Psoas muscle (tissue), 8 donors: ENCODE measurements around the gene CFD. TPM values are rescaled to one million over a fixed set of nuclear protein-coding genes. Genes with fewer than 3 reads are reported as not detected.
"Not testable (repeated sequence)": the region's sequence is repeated elsewhere in the genome, so short reads cannot be mapped to it uniquely, and the experiment has no call there.

Source experiments
- ATAC-seq, 4 donors: fragments of 200-7000 bp; cut with Tn5 transposase; one replicate each; pipeline ENCODE4 v1.9.1; 2020; ENCODE audit warnings: moderate library complexity in 3 of 4, mild to moderate bottlenecking in 2 of 4
- DNase-seq, 2 donors: peaks; one replicate each; pipeline ENCODE4 v3.0.0-alpha.2; 2020
- H3K27ac ChIP-seq: fragments of 200-600 bp; one replicate; pipeline ENCODE4 v1.8.0; 2022
- H3K27me3 ChIP-seq, 3 donors: fragments of 200-600 bp in 1 of 3; one replicate each; pipeline versions ENCODE4 v1.6.1 to v1.8.0; 2013 to 2022; ENCODE audit warnings: low read length in 2 of 3, mild to moderate bottlenecking in 2 of 3, moderate library complexity in 1 of 3; ENCODE audit not compliant: insufficient read depth in 3 of 3
- H3K36me3 ChIP-seq, 2 donors: fragments of 200-600 bp in 1 of 2; one replicate each; pipeline versions ENCODE4 v1.6.1 to v1.8.0; 2013 to 2022; ENCODE audit warnings: low read depth in 1 of 2, mild to moderate bottlenecking in 1 of 2, moderate library complexity in 1 of 2; ENCODE audit not compliant: insufficient read depth in 1 of 2
- H3K4me1 ChIP-seq: fragments of 200-600 bp; one replicate; pipeline ENCODE4 v1.8.0; 2022
- H3K4me3 ChIP-seq: fragments of 200-600 bp; one replicate; pipeline ENCODE4 v1.8.0; 2022; ENCODE audit warnings: mild to moderate bottlenecking
- H3K9me3 ChIP-seq: fragments of 200-600 bp; one replicate; pipeline ENCODE4 v1.8.0; 2022
- CTCF ChIP-seq: fragments of 200-600 bp; IDR thresholded peaks from one replicate; pipeline ENCODE4 v1.8.0; 2022; ENCODE audit warnings: antibody characterized with exemption
- WGBS, 3 donors: extraction: QIAGEN DNeasy Blood & Tissue Kit; methylation state at CpG; one replicate each; pipeline versions ENCODE4 v1.1.6 to v1.1.7; 2013; 5-methylcytosine and 5-hydroxymethylcytosine counted together
- intact Hi-C, 2 donors: fragments of 100-400 bp; cut with DNase I; formaldehyde crosslinking; loops; one replicate each; pipeline versions ENCODE4 v1.11.0 to v1.14.2; 2022
- polyA plus RNA-seq, 3 donors: library from polyadenylated mRNA; stranded (reverse); fragments of 200-250 nt; gene quantifications; one replicate each; pipeline ENCODE4 v1.2.3, GENCODE V29; 2013
- total RNA-seq, 4 donors: library from RNA; stranded (reverse); fragmentation: NEBNext Ultra II Directional in 2 of 4; extraction: Animal tissue kit (Norgen Biotek cat#: 25700) in 2 of 4; gene quantifications; one replicate each; pipeline versions ENCODE4 v1.2.1 to v1.2.4, GENCODE V29; 2021 to 2023
- donor health status: healthy with polysubstance abuse.
- donor health status: DM: no; HTN: no; CAD: no; lungs with moderate emphysema.
- donor health status: Bipolar disorder and iron deficiency.
- donor health status: healthy.
- donor health status: DM: yes; HTN: yes; CAD: no.
- donor health status: DM: no; HTN: no; CAD: no.
- donor health status: DM: no; HTN: no; CAD: no.
- donor health status: DM: yes; HTN: yes; CAD: no.

CFD gene
- total and polyA plus RNA-seq, 7 donors = 56.8 to 142 (median 79.9) TPM

DNA sequence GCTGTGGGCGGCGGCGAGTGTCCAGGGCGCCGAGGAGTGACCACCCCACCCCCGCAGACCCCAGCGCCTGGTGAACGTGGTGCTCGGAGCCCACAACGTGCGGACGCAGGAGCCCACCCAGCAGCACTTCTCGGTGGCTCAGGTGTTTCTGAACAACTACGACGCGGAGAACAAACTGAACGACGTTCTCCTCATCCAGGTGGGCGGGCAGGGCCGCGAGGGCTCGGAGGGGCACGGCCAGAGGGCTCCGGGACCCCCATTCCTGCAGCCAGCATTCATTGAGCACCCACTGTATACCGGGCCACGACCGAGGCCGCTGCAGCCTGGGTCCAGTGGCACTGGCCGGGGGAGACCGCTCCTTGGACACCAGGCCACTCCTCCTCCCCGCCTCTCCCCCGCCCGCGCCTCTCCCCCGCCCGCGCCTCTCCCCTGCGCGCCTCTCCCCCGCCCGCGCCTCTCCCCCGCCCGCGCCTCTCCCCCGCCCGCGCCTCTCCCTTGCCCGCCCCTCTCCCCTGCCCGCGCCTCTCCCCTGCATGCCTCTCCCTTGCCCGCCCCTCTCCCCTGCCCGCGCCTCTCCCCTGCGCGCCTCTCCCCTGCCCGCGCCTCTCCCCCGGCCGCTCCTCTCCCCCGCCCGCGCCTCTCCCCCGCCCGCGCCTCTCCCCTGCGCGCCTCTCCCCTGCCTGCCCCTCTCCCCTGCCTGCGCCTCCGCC is 15.5 kb upstream of the CFD start:
- DNase-seq (no peak), ATAC-seq (no peak)
- Histone ChIP-seq H3K4me3 (peak overlapping the region; percentile 15), H3K27ac (no peak overlapping the region), H3K27me3 (peaks cover 0 to 88% (median 15%) of the 10 kb centered on the region in 3 donors), H3K9me3 (no peaks in the 10 kb centered on the region), H3K36me3 (no peaks in the 10 kb centered on the region), H3K4me1 (peaks cover 8% of the 10 kb centered on the region)
- 10 to 26% (median 21%) methylated on average over 25 to 67 of the region's 70 CpGs for WGBS, 3 donors
- TF ChIP-seq CTCF = no peak
- intact Hi-C loops = no loop called here

DNA sequence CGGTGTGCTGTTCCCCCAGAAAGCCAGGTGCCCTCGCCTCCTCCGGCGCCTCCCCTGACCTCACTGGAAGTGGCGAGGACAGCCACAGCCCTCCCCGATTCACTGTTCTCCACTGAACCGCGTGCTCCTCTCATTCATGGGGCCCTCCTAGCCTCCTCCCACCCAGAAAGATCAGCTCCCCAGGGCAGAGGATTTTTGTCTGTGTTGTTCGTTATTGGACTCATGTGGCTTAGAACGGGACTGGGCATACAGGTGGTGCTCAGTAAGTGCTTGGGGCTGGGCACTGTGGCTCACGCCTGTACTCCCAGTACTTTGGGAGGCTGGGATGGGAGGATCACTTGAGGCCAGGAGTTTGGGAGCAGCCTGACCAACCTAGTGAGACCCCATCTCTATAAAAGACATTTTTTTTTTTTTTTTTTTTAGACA is 14.9 kb upstream of the CFD start:
- Histone ChIP-seq H3K36me3 (no peaks in the 10 kb centered on the region), H3K9me3 (no peaks in the 10 kb centered on the region), H3K4me1 (peaks cover 8% of the 10 kb centered on the region), H3K4me3 (no peak overlapping the region), H3K27me3 (peaks cover 0 to 85% (median 16%) of the 10 kb centered on the region in 3 donors), H3K27ac (no peak overlapping the region)
- no peak for TF ChIP-seq CTCF
- 24 to 39% (median 31%) methylated on average over 11 of the region's 11 CpGs for WGBS, 3 donors
- no peak for ATAC-seq
- DNase-seq = peak in 1 of 2 donors; percentile 46
- intact Hi-C loops = no loop called here

DNA sequence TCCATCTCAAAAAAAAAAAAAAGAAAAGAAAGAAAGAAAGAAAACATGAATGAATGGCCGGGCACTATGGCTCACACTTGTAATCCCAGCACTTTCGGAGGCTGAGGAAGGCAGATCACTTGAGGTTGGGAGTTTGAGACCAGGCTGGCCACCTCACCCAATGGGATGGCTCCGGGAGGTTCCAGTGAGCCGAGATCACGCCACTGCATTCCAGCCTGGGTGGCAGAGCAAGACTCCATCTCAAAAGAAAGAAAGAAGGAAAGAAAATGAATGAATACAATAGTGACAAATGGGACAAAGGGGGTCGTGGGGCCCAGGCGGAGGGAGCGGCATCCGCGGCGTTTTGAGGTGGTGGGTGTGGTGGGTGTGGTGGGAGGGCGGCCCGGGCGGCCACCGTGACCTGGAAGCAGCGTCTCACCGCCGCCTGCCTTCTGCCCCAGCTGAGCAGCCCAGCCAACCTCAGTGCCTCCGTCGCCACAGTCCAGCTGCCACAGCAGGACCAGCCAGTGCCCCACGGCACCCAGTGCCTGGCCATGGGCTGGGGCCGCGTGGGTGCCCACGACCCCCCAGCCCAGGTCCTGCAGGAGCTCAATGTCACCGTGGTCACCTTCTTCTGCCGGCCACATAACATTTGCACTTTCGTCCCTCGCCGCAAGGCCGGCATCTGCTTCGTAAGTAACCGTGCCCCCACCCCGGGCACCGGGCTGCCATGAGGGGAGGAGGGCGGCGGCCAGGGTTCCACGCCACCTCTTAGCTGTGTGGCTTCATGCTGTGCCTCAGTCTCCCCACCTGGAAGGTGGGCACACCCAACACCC is 13.6 kb upstream of the CFD start:
- Histone ChIP-seq H3K27me3 (peaks cover 0 to 79% (median 15%) of the 10 kb centered on the region in 3 donors), H3K9me3 (no peaks in the 10 kb centered on the region), H3K27ac (no peak overlapping the region), H3K4me3 (no peak overlapping the region), H3K36me3 (no peaks in the 10 kb centered on the region), H3K4me1 (peaks cover 14% of the 10 kb centered on the region)
- intact Hi-C loops = no loop called here
- DNase-seq (peak in 1 of 2 donors; percentile 49), ATAC-seq (no peak)
- 48 to 60% (median 53%) methylated on average over 28 to 37 of the region's 37 CpGs for WGBS, 3 donors
- no peak for TF ChIP-seq CTCF

- no peak for ATAC-seq
Measured at GRCh38 chr19:848386-848921, 11.0 kb upstream of the CFD start.

DNA sequence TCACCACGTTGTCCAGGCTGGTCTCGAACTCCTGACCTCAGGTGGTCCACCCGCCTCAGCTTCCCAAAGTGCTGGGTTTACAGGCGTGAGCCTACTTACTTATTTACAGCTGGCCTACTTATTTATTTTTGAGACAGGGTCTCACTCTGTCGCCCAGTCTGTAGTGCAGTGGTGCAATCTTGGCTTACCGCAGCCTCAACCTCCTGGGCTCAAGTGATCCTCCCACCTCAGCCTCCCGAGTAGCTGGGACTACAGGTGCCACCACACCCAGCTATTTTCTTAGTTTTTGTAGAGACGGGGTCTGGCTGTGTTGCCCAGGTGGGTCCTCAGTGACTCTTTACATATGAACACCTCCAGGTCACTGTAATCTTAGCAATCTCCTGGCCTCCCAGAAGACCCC is 10.3 kb upstream of the CFD start:
- intact Hi-C loops = not testable (repeated sequence)

More at GRCh38 chr19:848386-848921, 11.0 kb upstream of the CFD start:
- peak; percentile 52 to 69 for DNase-seq
- Histone ChIP-seq H3K36me3 (no peaks in the 10 kb centered on the region), H3K27me3 (peaks cover 0 to 80% (median 17%) of the 10 kb centered on the region in 3 donors), H3K27ac (no peak overlapping the region), H3K4me1 (peaks cover 11% of the 10 kb centered on the region), H3K9me3 (no peaks in the 10 kb centered on the region), H3K4me3 (no peak overlapping the region)
- intact Hi-C loops = no loop called here
- TF ChIP-seq CTCF = no peak
- WGBS, 3 donors = 34 to 45% (median 35%) methylated on average over 12 of the region's 12 CpGs

More for the DNA sequence above, 10.3 kb upstream of the CFD start:
- not testable (repeated sequence) for H3K27ac ChIP-seq, DNase-seq, H3K9me3 ChIP-seq, ATAC-seq, H3K4me3 ChIP-seq, H3K4me1 ChIP-seq, H3K36me3 ChIP-seq
- WGBS, 3 donors = 74 to 82% (median 78%) methylated on average over 8 of the region's 8 CpGs
- H3K27me3 ChIP-seq = peaks cover 0 to 79% (median 13%) of the 10 kb centered on the region in 3 donors
